HEK293 (cell line): ENCODE measurements around the gene STEAP3.

ENCODE experiments used
- CTCF ChIA-PET: fragments of 350-600 bp; formaldehyde crosslinking; extraction: SDS; loops from one replicate; lab custom pipeline; 2021; ENCODE audit warnings: antibody characterized with exemption; lab: Yijun Ruan, JAX
- POLR2A ChIA-PET: fragments of 300-600 bp; formaldehyde crosslinking; extraction: SDS; loops from one replicate; lab custom pipeline; 2020; ENCODE audit warnings: antibody characterized with exemption, inconsistent platforms; lab: Yijun Ruan, JAX
- H3K27ac ChIP-seq: fragments of 200-500 bp; sonication (Bioruptor generic); 2 replicates; pipeline ENCODE4 v1.5.1; 2014; ENCODE audit warnings: low read depth, low read length, control low read depth, inconsistent platforms; ENCODE audit errors: extremely low read depth
- H3K36me3 ChIP-seq, 2 experiments: fragments of 200-500 bp in 1 of 2; sonication (Bioruptor generic) in 1 of 2; 1 replicate in 1 of 2; 2 replicates in 1 of 2; pipeline ENCODE4 v1.5.1; 2014 to 2017; ENCODE audit warnings: inconsistent platforms in 2 of 2, low read length in 2 of 2; ENCODE audit not compliant: control insufficient read depth in 2 of 2, insufficient read depth in 1 of 2
- H3K4me1 ChIP-seq: fragments of 200-500 bp; sonication (Bioruptor generic); 2 replicates; pipeline ENCODE4 v1.5.1; 2014; ENCODE audit warnings: mild to moderate bottlenecking, low read length, inconsistent platforms; ENCODE audit not compliant: control insufficient read depth, insufficient read depth
- H3K4me3 ChIP-seq: 2 replicates; pipeline ENCODE4 v1.5.1; 2011; ENCODE audit warnings: low read depth, mild to moderate bottlenecking, control low read depth, low read length, moderate library complexity
- H3K9me3 ChIP-seq: fragments of 200-500 bp; sonication (Bioruptor generic); 2 replicates; pipeline ENCODE4 v1.5.1; 2014; ENCODE audit warnings: low read depth, low read length, inconsistent platforms; ENCODE audit not compliant: control insufficient read depth, insufficient read depth
- BCL11A ChIP-seq: fragments of 450-650 bp; formaldehyde crosslinking; IDR thresholded peaks from 2 replicates; pipeline ENCODE4 v1.5.1; 2016; ENCODE audit warnings: low read depth, missing biosample characterization, missing genetic modification characterization
- GLI2 ChIP-seq: fragments of 450-650 bp; formaldehyde crosslinking; IDR thresholded peaks from 2 replicates; pipeline ENCODE4; 2017; ENCODE audit warnings: missing biosample characterization, missing genetic modification characterization, low read depth, borderline replicate concordance
- HOXA7 ChIP-seq: sonication (generic); formaldehyde crosslinking; IDR thresholded peaks from 2 replicates; pipeline ENCODE4 v1.8.1; 2022; ENCODE audit warnings: missing genetic modification reagents, borderline replicate concordance
- MEIS1 ChIP-seq: sonication (generic); formaldehyde crosslinking; IDR thresholded peaks from 2 replicates; pipeline ENCODE4 v1.8.1; 2022; ENCODE audit warnings: missing genetic modification reagents, mild to moderate bottlenecking, borderline replicate concordance
- REPIN1 ChIP-seq: fragments of 450-650 bp; formaldehyde crosslinking; IDR thresholded peaks from 2 replicates; pipeline ENCODE4 v1.5.1; 2017; ENCODE audit warnings: missing biosample characterization, missing genetic modification characterization, low read depth
- SCRT1 ChIP-seq: fragments of 450-650 bp; formaldehyde crosslinking; IDR thresholded peaks from 2 replicates; pipeline ENCODE4 v1.5.1; 2016; ENCODE audit warnings: missing biosample characterization, missing genetic modification characterization, borderline replicate concordance
- SCRT2 ChIP-seq: fragments of 450-650 bp; formaldehyde crosslinking; IDR thresholded peaks from 2 replicates; pipeline ENCODE4 v1.5.1; 2016; ENCODE audit warnings: missing biosample characterization, missing genetic modification characterization
- ZBTB20 ChIP-seq: fragments of 450-650 bp; formaldehyde crosslinking; IDR thresholded peaks from 2 replicates; pipeline ENCODE4 v1.5.1; 2016; ENCODE audit warnings: missing biosample characterization, missing genetic modification characterization
- ZNF10 ChIP-seq: fragments of 450-650 bp; formaldehyde crosslinking; IDR thresholded peaks from 2 replicates; pipeline ENCODE4 v1.5.1; 2017; ENCODE audit warnings: missing biosample characterization, missing genetic modification characterization
- ZNF248 ChIP-seq: fragments of 450-650 bp; formaldehyde crosslinking; IDR thresholded peaks from 2 replicates; pipeline ENCODE4 v1.5.1; 2017; ENCODE audit warnings: missing biosample characterization, missing genetic modification characterization
- ZNF266 ChIP-seq: fragments of 450-650 bp; formaldehyde crosslinking; IDR thresholded peaks from 2 replicates; pipeline ENCODE4 v1.5.1; 2016; ENCODE audit warnings: missing biosample characterization, missing genetic modification characterization, low read depth
- ZNF335 ChIP-seq: fragments of 450-650 bp; formaldehyde crosslinking; conservative IDR thresholded peaks from 2 replicates; pipeline ENCODE4 v1.5.1; 2016; ENCODE audit warnings: missing biosample characterization, missing genetic modification characterization
- ZNF394 ChIP-seq: fragments of 450-650 bp; formaldehyde crosslinking; IDR thresholded peaks from 2 replicates; pipeline ENCODE4 v1.5.1; 2016; ENCODE audit warnings: missing biosample characterization, missing genetic modification characterization, mild to moderate bottlenecking, moderate library complexity, borderline replicate concordance
- ZNF404 ChIP-seq: fragments of 450-650 bp; formaldehyde crosslinking; IDR thresholded peaks from 2 replicates; pipeline ENCODE4 v1.5.1; 2017; ENCODE audit warnings: missing biosample characterization, missing genetic modification characterization
- ZNF544 ChIP-seq: fragments of 450-650 bp; formaldehyde crosslinking; IDR thresholded peaks from 2 replicates; pipeline ENCODE4 v1.5.0; 2017; ENCODE audit warnings: missing biosample characterization, missing genetic modification characterization
- ZNF561 ChIP-seq: fragments of 450-650 bp; IDR thresholded peaks from 2 replicates; pipeline ENCODE4 v1.5.1; 2018; ENCODE audit warnings: missing biosample characterization, missing genetic modification characterization, borderline replicate concordance
- ZNF596 ChIP-seq: fragments of 450-650 bp; IDR thresholded peaks from 2 replicates; pipeline ENCODE4 v1.5.0; 2018; ENCODE audit warnings: missing biosample characterization, mild to moderate bottlenecking, missing genetic modification characterization, moderate library complexity
- ZNF664 ChIP-seq: fragments of 450-650 bp; formaldehyde crosslinking; IDR thresholded peaks from 2 replicates; pipeline ENCODE4 v1.5.1; 2016; ENCODE audit warnings: missing biosample characterization, missing genetic modification characterization
- ZSCAN30 ChIP-seq: fragments of 450-650 bp; IDR thresholded peaks from 2 replicates; pipeline ENCODE4 v1.5.1; 2018; ENCODE audit warnings: missing biosample characterization, mild to moderate bottlenecking, missing genetic modification characterization, moderate library complexity
- TF ChIP-seq, protein P1 (sequence below): fragments of 450-650 bp; formaldehyde crosslinking; IDR thresholded peaks from 2 replicates; pipeline ENCODE4 v1.5.1; 2016; ENCODE audit warnings: missing biosample characterization, missing genetic modification characterization
- TF ChIP-seq, protein P2 (sequence below): fragments of 450-650 bp; IDR thresholded peaks from 2 replicates; pipeline ENCODE4 v1.5.1; 2018; ENCODE audit warnings: missing biosample characterization, mild to moderate bottlenecking, missing genetic modification characterization

Gene STEAP3

DNA sequence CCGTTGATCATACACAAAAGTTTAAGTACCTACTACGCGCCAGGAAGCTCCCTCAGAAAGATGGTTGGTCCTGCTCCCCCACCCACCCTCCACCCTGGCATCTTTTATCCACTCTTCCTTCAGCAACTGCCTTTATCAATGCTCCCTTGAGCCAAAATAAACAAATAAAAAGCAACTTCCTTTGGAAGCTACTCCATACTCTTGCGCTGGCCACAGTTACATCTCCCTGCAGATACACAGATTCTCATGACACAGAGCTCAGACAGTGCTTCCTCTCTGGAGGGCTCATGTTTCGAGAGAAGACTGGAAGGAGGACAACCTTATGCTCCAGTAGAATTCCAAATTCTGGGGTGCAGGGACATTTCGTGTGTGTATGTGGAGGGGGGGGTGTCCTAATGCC is 3.8 kb upstream of the STEAP3 start:
- no peaks in the 10 kb centered on the region for H3K9me3 ChIP-seq
- no peaks in the 10 kb centered on the region for H3K36me3 ChIP-seq
- H3K27ac ChIP-seq = no peak overlapping the region
- H3K4me1 ChIP-seq = peaks cover 15% of the 10 kb centered on the region
- ChIA-PET CTCF (interaction anchor here (0.5 to 6.0 kb wide), 22 partner anchors 9 to 822 kb away, joined by 3 to 53 read pairs (median 4); no protein-coding TSS in a partner anchor), POLR2A (interaction anchor here (0.7 to 1.1 kb wide), 2 partner anchors 18 to 40 kb away, joined by 3 to 5 read pairs; no protein-coding TSS in a partner anchor)
- no peak overlapping the region for H3K4me3 ChIP-seq
- TF ChIP-seq, protein P1, sequence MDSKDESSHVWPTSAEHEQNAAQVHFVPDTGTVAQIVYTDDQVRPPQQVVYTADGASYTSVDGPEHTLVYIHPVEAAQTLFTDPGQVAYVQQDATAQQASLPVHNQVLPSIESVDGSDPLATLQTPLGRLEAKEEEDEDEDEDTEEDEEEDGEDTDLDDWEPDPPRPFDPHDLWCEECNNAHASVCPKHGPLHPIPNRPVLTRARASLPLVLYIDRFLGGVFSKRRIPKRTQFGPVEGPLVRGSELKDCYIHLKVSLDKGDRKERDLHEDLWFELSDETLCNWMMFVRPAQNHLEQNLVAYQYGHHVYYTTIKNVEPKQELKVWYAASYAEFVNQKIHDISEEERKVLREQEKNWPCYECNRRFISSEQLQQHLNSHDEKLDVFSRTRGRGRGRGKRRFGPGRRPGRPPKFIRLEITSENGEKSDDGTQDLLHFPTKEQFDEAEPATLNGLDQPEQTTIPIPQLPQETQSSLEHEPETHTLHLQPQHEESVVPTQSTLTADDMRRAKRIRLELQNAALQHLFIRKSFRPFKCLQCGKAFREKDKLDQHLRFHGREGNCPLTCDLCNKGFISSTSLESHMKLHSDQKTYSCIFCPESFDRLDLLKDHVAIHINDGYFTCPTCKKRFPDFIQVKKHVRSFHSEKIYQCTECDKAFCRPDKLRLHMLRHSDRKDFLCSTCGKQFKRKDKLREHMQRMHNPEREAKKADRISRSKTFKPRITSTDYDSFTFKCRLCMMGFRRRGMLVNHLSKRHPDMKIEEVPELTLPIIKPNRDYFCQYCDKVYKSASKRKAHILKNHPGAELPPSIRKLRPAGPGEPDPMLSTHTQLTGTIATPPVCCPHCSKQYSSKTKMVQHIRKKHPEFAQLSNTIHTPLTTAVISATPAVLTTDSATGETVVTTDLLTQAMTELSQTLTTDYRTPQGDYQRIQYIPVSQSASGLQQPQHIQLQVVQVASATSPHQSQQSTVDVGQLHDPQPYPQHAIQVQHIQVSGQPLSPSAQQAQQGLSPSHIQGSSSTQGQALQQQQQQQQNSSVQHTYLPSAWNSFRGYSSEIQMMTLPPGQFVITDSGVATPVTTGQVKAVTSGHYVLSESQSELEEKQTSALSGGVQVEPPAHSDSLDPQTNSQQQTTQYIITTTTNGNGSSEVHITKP = peak; percentile 29; the same call in 1 of the 2 replicates
- TF ChIP-seq ZNF394 (tag by site-specific recombination) (peak; percentile 60; the same call in 1 of the 2 replicates), HOXA7 (CRISPR knock-in tag) (no peak), SCRT1 (tag by site-specific recombination) (no peak)

DNA sequence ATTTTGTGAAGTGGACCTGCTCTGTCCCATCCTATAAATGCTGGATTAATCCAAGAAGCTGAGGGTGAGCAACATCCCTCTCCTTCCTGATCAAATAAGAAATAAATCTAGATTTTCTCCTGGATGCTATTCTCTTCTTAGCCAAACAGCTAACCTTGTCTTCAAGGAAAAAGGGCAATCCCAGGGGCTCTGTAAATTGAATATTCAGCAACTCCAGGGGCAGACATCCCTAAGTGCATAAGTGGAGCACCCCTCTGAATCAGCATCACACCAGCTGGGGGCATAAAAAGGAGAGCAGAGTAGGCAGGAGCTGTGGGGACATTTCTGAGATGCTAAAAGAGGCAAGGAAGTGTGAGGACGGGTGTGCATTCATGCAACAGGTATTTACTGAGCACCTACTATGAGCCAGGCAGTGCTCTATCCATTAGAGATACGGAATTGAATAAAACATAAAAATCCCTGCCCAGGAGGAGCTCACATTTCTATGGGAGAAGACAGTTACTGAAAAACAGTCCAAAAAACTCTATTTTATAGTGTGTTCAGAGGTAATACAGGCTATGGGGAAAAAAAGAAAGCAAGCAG is 2.8 kb upstream of the STEAP3 start:
- Histone ChIP-seq H3K4me3 (no peak overlapping the region), H3K4me1 (peaks cover 18% of the 10 kb centered on the region), H3K27ac (no peak overlapping the region), H3K9me3 (no peaks in the 10 kb centered on the region)
- CTCF ChIA-PET = interaction anchor here (0.6 to 6.0 kb wide), 11 partner anchors 13 to 309 kb away, joined by 3 to 53 read pairs (median 11); no protein-coding TSS in a partner anchor
- TF ChIP-seq ZNF248 (tag by site-specific recombination) (no peak), SCRT2 (tag by site-specific recombination) (peak; percentile 51; the same call in 1 of the 2 replicates), ZNF266 (tag by site-specific recombination) (no peak), ZNF596 (tag by site-specific recombination) (no peak), ZNF404 (tag by site-specific recombination) (no peak), ZNF10 (tag by site-specific recombination) (no peak), ZNF664 (tag by site-specific recombination) (peak; percentile 85)
- TF ChIP-seq, protein P1 = peak; percentile 74
- TF ChIP-seq, all 188 proteins: peak for 3
- POLR2A ChIA-PET = interaction anchor here (1.1 kb wide), 1 partner anchor 19 kb away, joined by 3 read pairs; no protein-coding TSS in a partner anchor
- no peaks in the 10 kb centered on the region for H3K36me3 ChIP-seq

DNA sequence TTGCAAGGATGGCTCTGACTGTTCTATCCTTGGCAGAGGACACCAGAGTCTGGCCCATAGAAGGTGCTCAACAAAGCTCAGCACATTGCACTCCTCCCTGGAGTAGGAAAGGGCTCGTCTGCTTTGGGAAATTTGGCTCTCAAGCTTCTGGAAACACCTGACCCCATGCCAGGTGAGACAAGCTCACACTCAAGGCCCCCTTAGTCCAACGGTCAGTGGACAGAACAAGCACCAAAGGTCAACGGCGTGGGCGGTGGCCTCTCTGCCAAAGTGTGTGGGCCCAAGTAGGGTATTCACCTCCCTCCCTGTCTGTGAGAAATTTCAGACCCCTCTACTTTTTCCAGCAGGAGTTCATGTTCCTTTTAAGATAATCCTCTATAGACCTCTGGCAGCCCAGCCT is 2.0 kb upstream of the STEAP3 start:
- ChIA-PET CTCF (interaction anchor here (0.6 to 4.5 kb wide), 4 partner anchors 38 to 308 kb away, joined by 3 to 33 read pairs (median 5); no protein-coding TSS in a partner anchor), POLR2A (no interaction called here)
- Histone ChIP-seq H3K9me3 (no peaks in the 10 kb centered on the region), H3K4me1 (peaks cover 18% of the 10 kb centered on the region), H3K36me3 (no peaks in the 10 kb centered on the region), H3K27ac (no peak overlapping the region), H3K4me3 (no peak overlapping the region)
- TF ChIP-seq BCL11A (tag by site-specific recombination) (no peak), ZSCAN30 (tag by site-specific recombination) (no peak), REPIN1 (no peak), MEIS1 (no peak), GLI2 (tag by site-specific recombination) (no peak), ZNF335 (tag by site-specific recombination) (no peak), ZBTB20 (tag by site-specific recombination) (no peak), ZNF561 (tag by site-specific recombination) (no peak), ZNF544 (tag by site-specific recombination) (no peak)
- TF ChIP-seq, protein P2, sequence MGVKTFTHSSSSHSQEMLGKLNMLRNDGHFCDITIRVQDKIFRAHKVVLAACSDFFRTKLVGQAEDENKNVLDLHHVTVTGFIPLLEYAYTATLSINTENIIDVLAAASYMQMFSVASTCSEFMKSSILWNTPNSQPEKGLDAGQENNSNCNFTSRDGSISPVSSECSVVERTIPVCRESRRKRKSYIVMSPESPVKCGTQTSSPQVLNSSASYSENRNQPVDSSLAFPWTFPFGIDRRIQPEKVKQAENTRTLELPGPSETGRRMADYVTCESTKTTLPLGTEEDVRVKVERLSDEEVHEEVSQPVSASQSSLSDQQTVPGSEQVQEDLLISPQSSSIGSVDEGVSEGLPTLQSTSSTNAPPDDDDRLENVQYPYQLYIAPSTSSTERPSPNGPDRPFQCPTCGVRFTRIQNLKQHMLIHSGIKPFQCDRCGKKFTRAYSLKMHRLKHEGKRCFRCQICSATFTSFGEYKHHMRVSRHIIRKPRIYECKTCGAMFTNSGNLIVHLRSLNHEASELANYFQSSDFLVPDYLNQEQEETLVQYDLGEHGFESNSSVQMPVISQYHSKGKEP (tag by site-specific recombination) = no peak
